22Rv1 (cell line): Measurements from ENCODE around the gene INTS2.
"Not testable (repeated sequence)": the region's sequence is repeated elsewhere in the genome, so short reads cannot be mapped to it uniquely, and the experiment has no call there.

Source experiments
- H3K27ac ChIP-seq: fragments of 450-650 bp; 2 replicates; pipeline ENCODE4 v1.5.1; 2017
- CTCF ChIP-seq: fragments of 450-650 bp; IDR thresholded peaks from 2 replicates; pipeline ENCODE4 v1.5.1; 2017; ENCODE audit warnings: mild to moderate bottlenecking
- ZFX ChIP-seq: fragments of 450-650 bp; IDR thresholded peaks from 2 replicates; pipeline ENCODE4 v1.6.1; 2017; ENCODE audit warnings: antibody characterized with exemption, borderline replicate concordance

INTS2 gene

GRCh38 chr17:61926826-61927207, 965 bp downstream of the INTS2 start:
- TF ChIP-seq ZFX: no peak
- no peak for TF ChIP-seq CTCF
- H3K27ac ChIP-seq: peak overlapping the region; percentile 86

- H3K27ac ChIP-seq: not testable (repeated sequence)
Measured at GRCh38 chr17:61915162-61915561, 12.6 kb downstream of the INTS2 start.

DNA sequence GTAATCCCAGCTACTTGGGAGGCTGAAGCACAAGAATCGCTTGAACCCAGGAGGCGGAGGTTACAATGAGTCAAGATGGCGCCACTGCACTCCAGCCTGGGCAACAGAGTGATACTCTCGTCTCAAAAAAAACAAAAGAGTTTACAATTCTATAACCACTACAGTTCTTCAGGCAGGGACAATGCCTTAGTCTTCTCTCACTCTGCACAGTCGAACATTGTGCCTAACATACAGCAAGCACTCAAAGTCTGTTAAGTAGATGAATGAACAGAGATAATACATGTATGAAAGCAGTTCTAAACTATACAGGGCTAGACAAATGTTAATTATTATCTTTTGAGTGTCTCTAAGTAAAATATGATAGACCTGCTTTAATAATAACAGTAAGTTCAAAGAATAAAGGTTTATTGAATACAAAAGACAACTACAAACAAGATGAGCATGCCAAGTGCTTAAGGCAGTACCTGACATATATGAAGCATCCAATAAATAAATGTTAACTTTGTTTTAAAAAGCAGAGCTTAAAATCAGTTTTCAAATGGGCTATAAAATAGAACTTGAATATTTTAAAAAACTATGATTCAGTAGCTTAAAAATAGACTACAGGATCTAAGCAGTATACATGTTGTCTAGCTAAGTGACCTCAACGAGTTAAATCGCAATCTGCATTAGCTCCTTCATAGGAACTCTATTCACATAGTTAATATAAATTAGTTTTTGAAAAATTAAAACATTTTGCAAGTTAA, 19.3 kb downstream of the INTS2 start:
- H3K27ac ChIP-seq: no peak overlapping the region
- TF ChIP-seq ZFX: no peak
- no peak for TF ChIP-seq CTCF

DNA sequence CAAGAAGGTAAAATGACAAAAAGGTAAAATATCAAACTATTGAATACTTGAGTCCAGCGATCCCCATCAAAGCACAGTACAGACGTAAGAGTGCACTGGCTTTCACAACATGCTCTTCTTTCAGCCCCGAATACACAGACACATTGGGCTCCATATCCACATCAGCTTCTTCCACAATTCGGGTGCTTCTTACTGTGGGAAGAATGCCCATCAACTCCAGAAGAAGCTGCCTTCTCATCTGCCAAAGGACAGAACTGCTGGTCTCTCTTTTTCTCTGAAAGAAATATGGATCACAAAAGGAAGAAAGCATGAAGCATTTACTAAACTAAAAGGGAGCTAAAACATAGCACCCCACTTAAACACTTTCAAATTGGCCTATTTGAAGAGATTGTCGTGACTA, 20.4 kb downstream of the INTS2 start:
- no peak overlapping the region for H3K27ac ChIP-seq
- no peak for TF ChIP-seq ZFX
- TF ChIP-seq CTCF: no peak

DNA sequence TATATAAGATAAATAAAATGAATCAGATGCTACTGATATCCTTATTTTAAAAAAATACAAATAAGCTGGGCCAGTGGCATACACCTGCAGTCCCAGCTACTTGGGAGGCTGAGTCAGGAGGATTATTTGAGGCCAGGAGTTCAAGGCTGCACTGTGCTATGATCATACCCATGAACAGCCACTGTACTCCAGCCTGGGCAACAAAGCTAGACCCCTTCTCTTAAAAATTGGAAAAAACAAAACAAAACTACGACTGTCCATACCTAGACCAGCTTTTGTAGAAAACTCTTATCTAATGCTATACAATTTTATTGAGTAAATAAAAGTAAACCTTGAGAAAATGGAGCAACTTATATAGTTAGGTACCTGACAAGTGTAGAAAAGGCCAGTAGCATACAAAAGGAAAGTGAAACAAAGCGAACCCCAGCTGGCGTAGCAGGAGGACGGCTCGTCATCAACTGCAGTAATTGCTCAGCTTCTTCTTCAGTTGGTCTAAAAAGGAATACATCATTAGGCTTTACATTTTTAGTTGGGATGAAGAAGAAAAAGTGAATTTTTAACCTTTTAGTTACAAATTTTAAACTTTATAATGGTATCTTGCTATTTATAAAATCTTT, 23.6 kb downstream of the INTS2 start:
- TF ChIP-seq ZFX: no peak
- TF ChIP-seq CTCF: no peak
- H3K27ac ChIP-seq: no peak overlapping the region

DNA sequence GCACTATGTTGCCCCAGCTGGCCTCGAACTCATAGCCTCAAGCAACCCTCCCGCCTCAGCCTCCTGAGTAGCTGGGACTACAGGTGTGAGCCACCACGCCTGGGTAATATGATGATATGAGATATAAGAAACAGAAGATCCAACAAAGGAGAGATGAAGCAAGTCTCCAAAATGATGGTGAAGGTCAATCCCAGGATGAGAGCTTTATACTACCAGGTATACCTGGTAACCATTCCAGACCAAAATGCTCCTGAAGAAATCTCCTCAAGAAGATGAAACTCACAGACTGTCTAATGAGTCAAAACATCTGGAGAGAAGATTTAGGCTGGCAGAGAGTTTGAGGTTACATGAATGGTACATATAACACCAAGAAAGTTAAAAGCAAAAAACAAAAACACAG, 24.5 kb downstream of the INTS2 start:
- TF ChIP-seq CTCF (no peak), ZFX (no peak)
- no peak overlapping the region for H3K27ac ChIP-seq

- TF ChIP-seq CTCF (no peak), ZFX (no peak)
- no peak overlapping the region for H3K27ac ChIP-seq
Measured at GRCh38 chr17:61897548-61898180, 30.1 kb downstream of the INTS2 start.

- no peak for TF ChIP-seq ZFX
- TF ChIP-seq CTCF: no peak
- H3K27ac ChIP-seq: no peak overlapping the region
Measured at GRCh38 chr17:61895391-61895790, 32.4 kb downstream of the INTS2 start.

DNA sequence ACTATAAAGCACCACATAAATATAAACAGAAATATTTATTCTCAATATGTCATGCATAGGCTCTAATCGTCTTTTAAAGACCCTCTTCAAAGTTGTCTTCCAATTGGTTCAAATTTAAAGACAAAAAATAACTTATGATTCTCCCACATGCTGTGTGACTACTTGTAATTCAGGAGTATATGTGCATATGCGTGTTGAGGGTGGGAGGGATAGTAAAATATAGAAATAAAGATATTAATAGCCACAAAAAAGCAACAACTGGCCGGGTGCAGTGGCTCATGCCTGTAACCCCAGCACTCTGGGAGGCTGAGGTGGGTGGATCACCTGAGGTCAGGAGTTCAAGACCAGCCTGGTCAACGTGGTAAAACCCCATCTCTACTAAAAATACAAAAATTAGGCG, 33.5 kb downstream of the INTS2 start:
- not testable (repeated sequence) for H3K27ac ChIP-seq

DNA sequence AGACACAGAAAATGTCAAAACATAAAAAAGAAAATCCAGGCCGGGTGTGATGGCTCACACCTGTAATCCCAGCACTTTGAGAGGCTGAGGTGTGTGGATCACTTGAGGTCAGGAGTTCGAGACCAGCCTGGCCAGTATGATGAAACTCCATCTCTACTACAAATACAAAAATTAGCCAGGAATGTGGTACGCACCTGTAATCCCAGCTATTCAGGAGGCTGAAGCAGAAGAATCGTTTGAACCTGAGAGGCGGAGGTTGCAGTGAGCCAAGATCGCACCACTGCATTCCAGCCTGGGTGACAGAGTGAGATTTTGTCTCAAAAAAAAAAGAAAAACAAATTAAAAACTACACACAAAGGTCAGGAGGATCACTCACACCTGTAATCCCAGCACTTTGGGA, 40.0 kb downstream of the INTS2 start:
- not testable (repeated sequence) for H3K27ac ChIP-seq

DNA sequence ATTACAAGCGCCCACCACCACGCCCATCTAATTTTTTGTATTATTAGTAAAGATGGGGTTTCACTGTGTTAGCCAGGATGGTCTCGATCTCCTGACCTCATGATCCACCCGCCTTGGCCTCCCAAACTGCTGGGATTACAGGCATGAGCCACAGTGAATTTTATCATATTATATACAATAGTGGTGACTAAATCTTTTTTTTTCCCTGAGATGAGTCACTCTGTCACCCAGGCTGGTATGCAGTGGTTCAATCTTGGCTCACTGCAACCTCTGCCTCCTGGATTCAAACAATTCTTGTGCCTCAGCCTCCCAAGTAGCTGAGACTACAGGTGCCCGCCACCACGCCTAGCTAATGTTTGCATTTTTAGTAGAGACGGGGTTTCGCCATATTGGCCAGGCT, 41.9 kb downstream of the INTS2 start:
- H3K27ac ChIP-seq: not testable (repeated sequence)
